GM12891 (cell line): Measurements from ENCODE around the gene RALGAPA1.
"Not testable (repeated sequence)": the region's sequence is repeated elsewhere in the genome, so short reads cannot be mapped to it uniquely, and the experiment has no call there.

Experiments used
- DNase-seq: peaks from one replicate; pipeline ENCODE4 v3.0.0; 2011; ENCODE audit warnings: low spot score; ENCODE audit not compliant: insufficient read length
- FAIRE-seq: peaks from 2 replicates; lab custom pipeline; 2011; peaks lifted over from hg19 to GRCh38; lab: Jason Lieb, UNC
- PAX5 ChIP-seq: IDR thresholded peaks from 2 replicates; pipeline ENCODE4 v1.6.1; 2011; ENCODE audit warnings: low read length, moderate library complexity, mild to moderate bottlenecking; ENCODE audit not compliant: insufficient read depth, severe bottlenecking
- POLR2A ChIP-seq: IDR thresholded peaks from 2 replicates; pipeline ENCODE4 v1.6.1; 2011; ENCODE audit warnings: low read depth, low read length, control low read depth
- POLR2AphosphoS5 ChIP-seq: IDR thresholded peaks from 2 replicates; pipeline ENCODE4 v1.6.1; 2011; ENCODE audit warnings: low read depth, low read length, control low read depth
- POU2F2 ChIP-seq: IDR thresholded peaks from 2 replicates; pipeline ENCODE4 v1.6.1; 2011; ENCODE audit warnings: low read depth, mild to moderate bottlenecking, control low read depth, low read length, moderate library complexity
- SPI1 ChIP-seq: IDR thresholded peaks from 2 replicates; pipeline ENCODE4 v1.6.1; 2011; ENCODE audit warnings: low read depth, low read length, control low read depth
- TAF1 ChIP-seq: IDR thresholded peaks from 2 replicates; pipeline ENCODE4 v1.6.1; 2011; ENCODE audit warnings: low read depth, low read length, control low read depth

RALGAPA1 gene

GRCh38 chr14:35760143-35760542, 49.0 kb downstream of the RALGAPA1 start:
- TF ChIP-seq PAX5 (no peak), SPI1 (no peak), TAF1 (no peak), POLR2AphosphoS5 (no peak), POLR2A (no peak), POU2F2 (no peak)
- FAIRE-seq: no peak
- DNase-seq: no peak

DNA sequence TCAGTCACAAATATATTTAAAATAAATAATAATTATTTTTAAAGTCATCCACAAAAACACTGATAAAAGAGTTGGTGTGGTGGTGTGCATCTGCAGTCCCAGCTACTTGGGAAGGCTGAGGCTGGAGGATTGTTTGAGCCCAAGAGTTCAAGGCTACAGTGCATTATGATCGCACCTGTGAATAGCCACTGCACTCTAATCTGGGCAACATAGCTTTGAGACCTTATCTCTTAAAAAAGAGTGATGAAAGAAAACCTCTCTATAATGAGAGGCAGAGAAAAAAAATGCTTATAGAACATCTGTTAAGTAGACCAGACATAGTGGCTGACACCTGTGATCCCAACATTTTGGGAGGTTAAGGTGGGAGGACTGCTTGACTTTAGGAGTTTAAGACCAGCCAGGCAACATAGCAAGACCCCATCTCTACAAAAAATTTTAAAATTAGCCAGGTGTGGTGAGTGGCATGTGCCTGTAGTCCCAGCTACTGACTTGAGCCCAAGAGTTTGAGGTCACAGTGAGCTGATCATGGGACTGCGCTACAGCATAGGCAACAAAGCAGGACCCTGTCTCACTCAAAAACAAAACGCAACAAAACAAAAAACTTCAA, 50.5 kb downstream of the RALGAPA1 start:
- TF ChIP-seq POU2F2 (no peak), POLR2A (no peak), PAX5 (no peak), SPI1 (no peak), TAF1 (no peak), POLR2AphosphoS5 (no peak)
- no peak for FAIRE-seq
- DNase-seq: no peak

DNA sequence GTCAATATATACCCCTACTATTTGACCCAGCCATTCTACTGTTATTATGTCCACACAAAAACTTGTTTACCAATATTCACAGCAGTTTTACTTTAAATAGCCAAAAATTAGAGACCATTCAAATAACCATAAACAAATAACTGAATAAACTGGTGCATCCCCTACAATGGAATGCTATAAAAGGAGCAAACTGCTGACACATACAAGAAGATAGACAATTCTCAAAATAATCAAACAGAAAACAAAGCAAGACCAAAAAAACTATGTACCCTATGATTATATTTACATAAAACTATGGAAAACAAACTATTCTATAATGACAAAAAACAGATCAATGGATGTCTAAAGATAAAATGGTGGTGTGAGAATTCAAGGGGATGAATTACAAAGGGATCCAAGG, 54.4 kb downstream of the RALGAPA1 start:
- TF ChIP-seq SPI1 (no peak), TAF1 (no peak), PAX5 (no peak), POLR2A (no peak), POLR2AphosphoS5 (no peak)
- FAIRE-seq (no peak), DNase-seq (no peak)

DNA sequence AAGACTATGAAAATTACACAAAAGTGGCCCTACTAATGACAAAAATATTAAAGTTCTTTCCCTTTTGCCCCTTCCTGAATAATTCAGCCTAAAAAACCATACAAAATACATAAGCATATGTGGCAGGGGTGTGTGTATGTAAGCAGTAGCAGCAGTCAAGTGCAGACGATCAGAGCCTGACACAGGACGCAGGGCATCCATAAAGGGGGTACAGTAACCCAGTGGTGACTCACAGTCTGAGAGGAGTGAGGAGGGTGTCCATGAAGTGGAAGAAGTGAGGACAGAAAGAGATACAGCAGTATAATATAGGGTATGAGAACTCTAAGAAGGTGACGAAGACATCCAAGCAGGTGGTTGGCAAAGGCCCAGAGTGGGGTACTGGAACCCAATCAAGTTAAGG, 56.7 kb downstream of the RALGAPA1 start:
- no peak for TF ChIP-seq POLR2A
- no peak for TF ChIP-seq PAX5
- TF ChIP-seq POLR2AphosphoS5: no peak
- no peak for TF ChIP-seq TAF1
- TF ChIP-seq POU2F2: no peak
- no peak for TF ChIP-seq SPI1
- DNase-seq (no peak), FAIRE-seq (no peak)

DNA sequence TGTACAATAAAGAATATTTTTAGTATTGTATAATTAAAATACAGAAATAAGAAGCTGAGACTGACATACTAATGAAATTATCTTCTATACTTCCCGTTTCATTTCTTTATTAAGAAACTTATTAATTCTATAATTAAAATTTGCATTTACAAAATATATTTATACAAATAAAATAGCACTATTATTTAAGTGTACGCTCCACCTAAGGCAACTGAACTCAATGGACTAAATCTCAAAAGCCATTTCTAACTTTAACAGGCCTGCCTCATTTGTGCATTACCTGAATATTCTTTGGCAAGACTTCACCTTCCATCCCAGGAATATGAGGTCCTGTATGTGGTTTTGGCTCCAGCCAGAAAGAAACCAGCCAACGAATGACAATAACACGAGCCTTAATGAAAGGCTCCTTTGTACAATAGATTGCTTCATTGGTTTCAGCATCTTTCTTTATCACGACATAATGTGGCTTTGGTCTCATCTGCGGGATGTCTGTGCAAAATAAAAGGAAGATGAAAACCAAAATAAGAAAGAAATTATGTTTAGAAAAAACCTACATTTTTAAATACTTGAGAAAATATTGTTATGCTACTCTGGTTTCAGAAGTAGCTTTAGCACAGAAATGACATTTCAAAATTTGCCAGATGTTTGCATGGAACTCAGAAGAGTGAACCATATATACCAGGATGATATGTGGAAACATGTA, 58.7 kb downstream of the RALGAPA1 start:
- DNase-seq: no peak
- no peak for TF ChIP-seq TAF1
- FAIRE-seq: no peak

DNA sequence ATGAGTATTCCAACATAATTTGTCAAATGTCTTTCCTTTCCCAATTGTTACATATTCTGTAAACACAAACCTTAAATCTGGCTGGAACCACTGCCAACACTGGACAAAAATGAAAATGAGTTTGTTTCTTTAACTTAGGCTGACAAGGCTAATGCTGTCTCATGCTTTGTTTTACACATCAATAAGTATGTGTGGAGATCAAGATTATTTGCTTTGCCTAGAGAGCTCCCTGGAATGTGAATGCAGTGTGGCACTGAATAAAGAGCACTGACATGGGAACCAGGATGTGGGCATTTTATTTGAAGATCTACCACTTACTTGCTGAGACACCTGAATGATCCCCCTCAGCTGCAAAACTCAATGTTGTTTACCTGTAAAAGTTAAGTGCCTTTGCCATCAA, 61.7 kb downstream of the RALGAPA1 start:
- TF ChIP-seq POU2F2: no peak
- no peak for TF ChIP-seq POLR2A
- no peak for TF ChIP-seq PAX5
- no peak for TF ChIP-seq SPI1
- no peak for TF ChIP-seq TAF1
- no peak for TF ChIP-seq POLR2AphosphoS5
- DNase-seq (no peak), FAIRE-seq (no peak)

DNA sequence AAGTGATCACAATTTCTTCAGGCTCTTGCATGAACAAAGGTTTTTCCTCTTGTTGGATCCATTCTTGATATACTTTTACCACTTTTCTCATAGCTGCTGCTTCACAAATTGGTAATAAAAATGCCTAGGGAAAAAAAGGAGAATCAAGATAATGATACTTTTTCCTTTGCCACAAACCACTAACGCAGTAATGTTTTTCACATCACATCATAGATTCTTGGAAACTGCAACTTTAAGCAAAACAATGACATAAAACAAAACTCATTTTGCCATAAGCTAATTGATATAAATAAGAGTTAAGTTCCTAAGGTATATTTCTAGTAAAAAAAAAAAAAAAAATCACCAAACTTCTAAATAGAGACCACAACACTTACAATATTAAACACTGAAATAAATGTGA, 66.7 kb downstream of the RALGAPA1 start:
- TF ChIP-seq POLR2A (no peak), SPI1 (no peak), POU2F2 (no peak), PAX5 (no peak), POLR2AphosphoS5 (no peak), TAF1 (no peak)
- no peak for FAIRE-seq

DNA sequence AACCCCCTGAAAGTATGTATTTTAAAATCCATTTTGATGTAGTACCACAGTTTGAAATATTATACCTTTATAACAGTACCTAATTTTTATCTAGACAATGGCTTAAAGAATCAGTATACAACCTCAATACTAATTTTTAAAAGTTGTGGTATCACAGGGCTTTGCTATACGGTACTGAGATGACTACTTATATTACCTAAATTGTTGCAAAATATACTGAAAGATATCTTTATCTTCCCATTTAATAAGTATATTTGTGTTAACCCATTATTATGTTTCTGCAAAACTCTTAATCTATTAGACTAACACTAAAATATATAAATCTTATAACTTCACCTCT, 67.1 kb downstream of the RALGAPA1 start:
- no peak for TF ChIP-seq PAX5
- TF ChIP-seq SPI1: no peak
- TF ChIP-seq POLR2AphosphoS5: no peak
- no peak for TF ChIP-seq TAF1
- TF ChIP-seq POLR2A: no peak
- no peak for TF ChIP-seq POU2F2
- FAIRE-seq (no peak), DNase-seq (no peak)

More for the DNA sequence above, 66.7 kb downstream of the RALGAPA1 start:
- DNase-seq: no peak

- no peak for TF ChIP-seq SPI1
- no peak for TF ChIP-seq POLR2AphosphoS5
- TF ChIP-seq POLR2A: no peak
- no peak for TF ChIP-seq TAF1
- TF ChIP-seq PAX5: no peak
- TF ChIP-seq POU2F2: no peak
- FAIRE-seq (no peak), DNase-seq (no peak)
These were observed 67.6 kb downstream of the RALGAPA1 start for GRCh38 chr14:35741345-35742031.

- TF ChIP-seq SPI1 (no peak), POLR2A (no peak), PAX5 (no peak), POLR2AphosphoS5 (no peak), POU2F2 (no peak), TAF1 (no peak)
- DNase-seq: no peak
- FAIRE-seq: no peak
These were observed 68.9 kb downstream of the RALGAPA1 start for GRCh38 chr14:35740215-35740614.

DNA sequence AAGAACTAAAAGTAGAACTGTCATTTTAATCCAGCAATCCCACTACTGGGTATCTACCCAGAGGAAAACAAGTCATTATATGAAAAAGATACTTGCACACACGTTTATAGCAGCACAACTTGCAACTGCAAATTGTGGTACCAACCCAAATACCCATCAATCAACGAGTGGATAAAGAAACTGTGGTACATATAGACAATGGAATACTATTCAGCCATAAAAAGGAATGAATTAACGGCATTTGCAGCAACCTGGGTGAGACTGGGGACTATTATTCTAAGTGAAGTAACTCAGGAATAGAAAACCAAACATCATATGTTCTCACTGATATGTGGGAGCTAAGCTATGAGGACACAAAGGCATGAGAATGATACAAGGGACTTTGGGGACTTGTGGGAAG, 73.9 kb downstream of the RALGAPA1 start:
- DNase-seq, FAIRE-seq: not testable (repeated sequence)

DNA sequence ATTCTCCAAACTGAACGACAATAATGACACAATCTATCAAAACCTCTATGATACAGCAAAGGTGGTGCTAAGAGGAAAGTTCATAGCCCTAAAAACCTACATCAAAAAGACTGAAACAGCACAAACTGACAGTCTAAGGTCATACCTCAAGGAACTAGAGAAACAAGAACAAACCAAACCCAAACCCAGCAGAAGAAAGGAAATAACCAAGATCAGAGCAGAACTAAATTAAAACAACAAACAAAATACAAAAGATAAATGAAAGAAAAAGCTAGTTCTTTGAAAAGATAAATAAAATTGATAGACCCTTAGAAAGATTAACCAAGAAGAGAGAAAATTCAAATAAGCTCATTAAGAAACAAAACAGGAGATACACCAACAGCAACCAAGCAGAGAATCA, 75.6 kb downstream of the RALGAPA1 start:
- not testable (repeated sequence) for FAIRE-seq, DNase-seq
